Effector memory CD4-positive, alpha-beta T cell (primary cell): ENCODE results near the gene CPT2.

Experiments
- DNase-seq, 3 donors: peaks; one replicate each; pipeline ENCODE4 v3.0.0-alpha.2; 2020
- H3K27ac ChIP-seq: 2 replicates; pipeline ENCODE4 v1.7.0; 2013; ENCODE audit warnings: mild to moderate bottlenecking, low read length, moderate library complexity; ENCODE audit not compliant: insufficient read depth, poor library complexity, severe bottlenecking
- H3K27me3 ChIP-seq: replicated peaks from 2 replicates; pipeline ENCODE4 v1.7.0; 2013; ENCODE audit warnings: mild to moderate bottlenecking, low read length; ENCODE audit not compliant: insufficient read depth, control insufficient read depth, poor library complexity, severe bottlenecking
- H3K36me3 ChIP-seq: 2 replicates; pipeline ENCODE4 v1.7.0; 2013; ENCODE audit warnings: mild to moderate bottlenecking, low read length, moderate library complexity; ENCODE audit not compliant: control insufficient read depth, insufficient read depth
- H3K4me1 ChIP-seq: 2 replicates; pipeline ENCODE4 v1.7.0; 2013; ENCODE audit warnings: low read length, mild to moderate bottlenecking; ENCODE audit not compliant: control insufficient read depth, insufficient read depth, poor library complexity, severe bottlenecking
- H3K4me3 ChIP-seq: 2 replicates; pipeline ENCODE4 v1.7.0; 2013; ENCODE audit warnings: low read length, low read depth, mild to moderate bottlenecking; ENCODE audit not compliant: insufficient read depth, poor library complexity, severe bottlenecking
- H3K9me3 ChIP-seq: 2 replicates; pipeline ENCODE4 v1.7.0; 2013; ENCODE audit warnings: mild to moderate bottlenecking, low read length, moderate library complexity; ENCODE audit not compliant: control insufficient read depth

Gene CPT2

GRCh38 chr1:53257454-53258081, 60.9 kb downstream of the CPT2 start:
- no peaks in the 10 kb centered on the region for H3K27me3 ChIP-seq
- H3K4me3 ChIP-seq = no peak overlapping the region
- peaks cover 35% of the 10 kb centered on the region for H3K36me3 ChIP-seq
- H3K4me1 ChIP-seq = no peaks in the 10 kb centered on the region
- no peaks in the 10 kb centered on the region for H3K9me3 ChIP-seq
- no peak for DNase-seq
- H3K27ac ChIP-seq = no peak overlapping the region

- H3K27ac ChIP-seq = no peak overlapping the region
- no peaks in the 10 kb centered on the region for H3K4me1 ChIP-seq
- no peak for DNase-seq
- H3K4me3 ChIP-seq = no peak overlapping the region
- H3K36me3 ChIP-seq = peaks cover 42% of the 10 kb centered on the region
- no peaks in the 10 kb centered on the region for H3K9me3 ChIP-seq
- H3K27me3 ChIP-seq = no peaks in the 10 kb centered on the region
Observed at GRCh38 chr1:53258216-53258615, 61.6 kb downstream of the CPT2 start.

GRCh38 chr1:53259932-53260331, 63.3 kb downstream of the CPT2 start:
- peaks cover 55% of the 10 kb centered on the region for H3K36me3 ChIP-seq
- H3K9me3 ChIP-seq = no peaks in the 10 kb centered on the region
- no peaks in the 10 kb centered on the region for H3K4me1 ChIP-seq
- no peak overlapping the region for H3K4me3 ChIP-seq
- H3K27ac ChIP-seq = no peak overlapping the region
- DNase-seq = no peak
- H3K27me3 ChIP-seq = no peaks in the 10 kb centered on the region

GRCh38 chr1:53260631-53261247, 64.1 kb downstream of the CPT2 start:
- no peak overlapping the region for H3K4me3 ChIP-seq
- H3K9me3 ChIP-seq = no peaks in the 10 kb centered on the region
- peaks cover 62% of the 10 kb centered on the region for H3K36me3 ChIP-seq
- H3K4me1 ChIP-seq = no peaks in the 10 kb centered on the region
- H3K27ac ChIP-seq = no peak overlapping the region
- no peak for DNase-seq
- no peaks in the 10 kb centered on the region for H3K27me3 ChIP-seq

GRCh38 chr1:53262000-53262399, 65.4 kb downstream of the CPT2 start:
- Histone ChIP-seq H3K9me3 (no peaks in the 10 kb centered on the region), H3K4me3 (no peak overlapping the region), H3K27ac (no peak overlapping the region), H3K27me3 (no peaks in the 10 kb centered on the region), H3K4me1 (no peaks in the 10 kb centered on the region), H3K36me3 (peaks cover 58% of the 10 kb centered on the region)
- DNase-seq = no peak
